Measurements from ENCODE around the gene CIPC.
A peak's percentile ranks its signal among the peaks of the same experiment; 100 is the strongest.

The CIPC gene

DNA sequence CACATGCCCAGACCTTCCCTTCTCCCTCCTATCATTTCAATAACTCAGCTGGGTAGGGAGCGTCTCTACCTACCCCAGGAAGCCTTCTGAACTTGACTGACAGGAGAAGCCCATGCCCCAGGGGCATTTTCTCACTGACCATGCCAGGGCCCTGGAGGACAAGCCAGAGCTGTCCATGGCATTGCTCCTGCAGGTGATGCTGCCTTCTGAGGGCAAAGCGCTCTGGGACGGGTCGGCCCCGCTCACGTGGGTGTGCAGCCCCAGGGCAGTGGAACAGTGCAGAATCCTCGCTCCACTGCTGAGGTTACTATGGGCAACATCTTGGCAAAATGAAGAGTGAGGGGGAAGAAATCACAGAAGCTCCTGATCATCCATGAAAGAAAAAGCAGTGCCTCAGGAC lies 28.5 kb upstream of the CIPC start:
- DNase-seq = no peak

DNA sequence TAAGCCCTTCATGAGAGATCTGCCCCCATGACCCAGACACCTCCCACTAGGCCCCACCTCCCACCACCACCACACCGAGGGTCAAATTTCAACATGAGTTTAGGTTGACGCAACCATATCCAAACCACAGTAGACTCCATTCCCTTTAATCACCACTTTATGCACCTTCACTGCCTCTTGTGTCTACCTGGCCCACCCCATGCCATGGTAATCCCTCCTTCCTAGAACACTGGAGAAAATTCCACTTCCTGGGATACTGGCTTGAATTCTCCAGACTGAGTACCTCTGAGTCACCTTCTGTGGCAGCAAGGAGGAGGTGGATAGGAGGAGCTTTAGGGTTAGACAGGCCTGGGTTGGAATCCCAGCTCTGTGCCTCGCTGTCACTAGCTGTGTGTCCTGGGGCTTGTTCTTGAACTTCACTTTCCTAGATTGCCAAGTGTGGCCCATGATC lies 26.1 kb upstream of the CIPC start:
- DNase-seq = no peak

DNA sequence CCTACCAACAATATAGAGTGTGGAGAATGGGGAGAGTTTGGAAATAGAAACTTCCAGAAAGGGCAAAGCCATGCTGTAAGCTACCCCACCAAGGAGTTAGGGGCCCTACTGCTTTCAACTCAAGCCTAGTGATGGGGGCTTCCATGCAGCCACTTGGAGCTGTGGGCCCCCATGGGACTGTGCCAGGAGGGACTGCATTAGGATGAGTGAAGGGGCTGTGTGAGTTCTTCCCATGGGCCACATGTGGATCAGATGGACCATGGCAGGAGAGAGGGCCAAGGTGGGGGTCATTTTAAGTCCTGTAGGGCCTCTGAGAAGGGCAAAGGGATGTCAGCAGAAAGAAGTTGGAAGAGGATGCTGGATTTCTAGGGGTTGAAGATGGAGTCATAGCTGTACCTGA lies 23.1 kb upstream of the CIPC start:
- no peak for DNase-seq

DNA sequence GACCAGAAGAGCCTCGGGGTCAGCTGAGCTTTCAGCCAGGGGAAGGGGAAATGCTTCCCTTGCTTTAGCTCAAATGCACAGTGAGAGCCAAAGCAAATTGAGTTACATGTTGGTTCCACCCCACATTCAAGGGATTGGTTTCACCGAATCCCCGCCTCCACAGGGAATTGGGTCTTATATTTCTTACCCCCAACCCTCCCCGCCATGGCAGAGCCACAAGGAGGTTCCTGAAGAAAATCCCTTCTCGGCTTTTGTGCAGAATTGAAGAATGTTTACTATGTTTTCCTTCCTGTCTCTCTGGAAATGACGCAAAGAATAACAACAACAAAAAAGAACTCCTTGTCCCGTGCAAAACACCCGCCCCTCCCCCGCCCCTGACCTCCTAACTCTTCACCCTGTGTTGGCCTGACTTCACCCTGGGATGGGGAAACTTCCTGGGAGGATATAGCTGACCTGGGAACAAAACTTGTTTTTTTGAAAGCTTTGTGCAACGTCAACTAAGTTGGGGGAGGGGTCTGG lies 21.9 kb upstream of the CIPC start:
- no peak for DNase-seq

DNA sequence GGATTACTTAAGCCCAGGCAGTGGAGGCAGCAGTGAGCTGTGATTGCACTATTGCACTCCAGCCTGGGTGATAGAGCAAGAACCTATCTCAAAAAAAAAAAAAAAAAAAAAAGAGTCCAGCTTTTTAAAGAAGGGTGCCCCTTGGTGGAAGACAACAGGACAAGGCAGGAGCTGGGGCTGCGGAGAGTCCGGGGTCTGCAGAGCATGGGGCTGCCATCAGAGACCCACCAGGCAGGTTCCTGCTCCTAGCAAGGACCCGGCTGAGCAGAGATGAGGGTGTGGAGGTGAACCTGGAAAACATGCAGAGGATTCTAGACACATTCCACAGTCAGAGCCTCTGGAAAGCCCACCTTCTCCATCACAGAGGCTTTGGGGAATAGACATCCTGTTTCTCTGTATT lies 21.0 kb upstream of the CIPC start:
- DNase-seq = no peak

DNA sequence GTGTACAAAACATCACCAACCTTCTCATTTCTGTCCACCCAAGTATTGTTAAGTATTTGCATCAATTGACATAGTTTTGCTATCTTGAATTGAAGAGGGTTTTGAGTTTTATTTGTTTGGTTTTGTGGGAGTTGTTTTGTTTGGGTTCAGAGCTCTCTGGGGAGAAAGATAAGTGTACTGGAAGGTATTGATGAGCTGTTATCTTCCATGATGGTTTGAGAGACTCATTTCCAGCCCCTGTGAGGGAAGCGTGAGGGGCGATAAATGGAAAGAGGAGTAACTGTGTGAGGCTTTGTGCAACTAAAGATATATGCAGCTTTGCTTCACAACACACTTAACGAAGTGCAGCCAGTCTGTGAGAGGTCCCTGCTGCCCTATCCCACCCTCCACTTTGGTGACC lies 15.7 kb upstream of the CIPC start:
- no peak for DNase-seq

DNA sequence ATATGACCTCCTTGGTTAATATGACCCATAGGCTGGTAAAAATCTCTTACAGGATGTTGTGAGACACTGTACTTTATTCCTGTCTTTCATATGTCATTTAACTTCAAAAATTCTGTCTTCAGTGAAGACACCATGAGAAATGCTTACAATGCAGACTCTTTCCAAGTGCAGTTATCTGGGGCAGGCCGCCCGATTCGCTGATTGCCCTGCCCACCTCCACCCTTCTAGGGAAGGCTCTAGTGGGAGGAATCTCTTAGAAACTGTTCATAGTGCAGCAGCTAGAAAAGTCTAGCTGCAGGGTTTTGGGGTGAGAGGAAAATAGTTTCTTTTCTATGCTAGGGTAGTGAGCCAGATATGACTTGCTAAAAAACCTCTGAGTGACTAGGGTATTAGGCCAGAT lies 15.0 kb upstream of the CIPC start:
- DNase-seq = peak in 22 of 56 donors; percentile 10 to 70 (median 26)

DNA sequence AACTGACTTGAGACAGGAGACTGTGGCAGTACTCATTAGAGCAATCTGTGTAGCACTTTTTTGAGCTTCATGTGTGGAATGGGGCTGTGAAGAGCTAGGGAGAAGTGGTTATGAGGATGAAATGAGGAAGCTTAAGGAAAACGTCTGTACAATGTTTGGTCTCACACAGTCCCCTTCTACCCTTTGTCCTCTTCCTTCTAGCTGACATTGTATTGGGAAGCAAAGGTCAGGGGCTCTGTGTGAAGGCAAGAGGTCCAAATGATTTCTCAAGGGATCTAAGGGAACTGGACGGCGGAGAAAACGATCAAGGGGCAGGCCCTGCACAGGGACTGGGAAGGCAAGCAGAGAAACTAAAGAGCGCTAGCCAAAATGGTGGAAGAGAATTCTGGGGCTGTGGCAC lies 13.1 kb upstream of the CIPC start:
- no peak for DNase-seq

DNA sequence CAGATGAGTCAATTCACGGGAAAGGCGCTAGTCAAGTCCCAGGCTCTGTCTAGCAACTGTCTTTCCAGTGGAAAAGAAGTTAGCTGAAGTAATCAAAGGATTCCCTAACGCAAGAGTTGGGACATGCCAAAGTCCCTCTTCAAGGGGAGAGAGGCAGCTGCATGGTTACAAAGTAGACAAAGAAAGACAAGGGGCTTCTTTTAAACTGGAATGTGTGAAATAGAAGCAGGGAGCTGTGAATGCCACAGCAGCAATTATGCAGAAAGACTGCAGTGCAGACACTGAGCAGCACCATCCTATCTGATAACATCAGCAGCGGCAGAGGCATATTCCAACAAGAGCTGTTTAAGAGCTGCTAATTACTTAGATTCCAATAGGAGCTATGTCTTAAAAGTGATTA lies 12.5 kb upstream of the CIPC start:
- DNase-seq = no peak

DNA sequence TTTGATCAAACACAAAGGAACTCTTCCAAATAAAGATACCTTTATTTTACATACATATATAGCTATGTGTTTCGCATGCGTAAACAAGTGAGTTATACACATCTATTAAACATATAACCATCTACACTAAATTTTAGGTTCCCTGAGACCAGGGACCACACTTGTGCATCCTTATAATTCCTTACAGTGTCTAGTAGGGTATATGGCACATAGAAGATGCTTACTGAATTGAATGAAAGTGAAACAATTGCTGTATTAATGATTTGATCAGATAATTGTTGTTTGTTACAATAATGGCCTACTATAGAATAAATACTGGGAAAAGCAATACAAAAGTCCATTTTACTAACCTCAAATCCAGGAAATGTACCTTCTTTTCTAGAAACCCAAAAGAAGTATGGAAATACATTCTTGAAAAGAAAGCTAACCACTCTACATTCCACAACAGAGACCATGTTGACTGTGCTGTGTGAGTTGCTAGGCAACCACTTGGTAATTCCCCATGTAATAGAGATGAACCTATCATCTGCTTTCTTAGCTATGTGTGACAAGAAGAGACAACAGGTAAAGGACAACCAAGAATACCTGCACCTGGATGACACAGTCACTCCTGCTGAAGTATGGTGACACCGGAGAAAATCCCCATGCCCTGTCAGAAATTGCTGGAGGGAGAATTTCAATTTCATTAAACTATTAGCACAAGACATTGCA lies 11.9 kb upstream of the CIPC start:
- no peak for DNase-seq

DNA sequence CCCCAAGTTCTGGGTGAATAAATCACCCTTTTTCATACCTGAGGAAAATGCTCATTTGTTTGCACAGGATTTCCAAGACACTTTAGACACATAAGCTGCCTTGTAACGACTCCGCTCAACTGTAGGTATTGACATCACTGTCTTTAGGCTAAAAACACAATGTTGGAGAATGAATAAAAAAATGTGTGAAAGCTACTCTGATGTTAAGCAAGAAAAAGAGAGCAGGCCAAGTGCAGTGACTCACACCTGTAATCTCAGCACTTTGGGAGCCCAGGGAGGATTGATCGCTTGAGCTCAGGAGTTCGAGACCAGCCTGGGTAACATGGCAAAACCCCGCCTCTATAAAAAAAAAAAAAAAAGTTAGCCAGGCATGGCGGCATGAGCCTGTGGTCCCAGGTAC lies 11.1 kb upstream of the CIPC start:
- DNase-seq = no peak

DNA sequence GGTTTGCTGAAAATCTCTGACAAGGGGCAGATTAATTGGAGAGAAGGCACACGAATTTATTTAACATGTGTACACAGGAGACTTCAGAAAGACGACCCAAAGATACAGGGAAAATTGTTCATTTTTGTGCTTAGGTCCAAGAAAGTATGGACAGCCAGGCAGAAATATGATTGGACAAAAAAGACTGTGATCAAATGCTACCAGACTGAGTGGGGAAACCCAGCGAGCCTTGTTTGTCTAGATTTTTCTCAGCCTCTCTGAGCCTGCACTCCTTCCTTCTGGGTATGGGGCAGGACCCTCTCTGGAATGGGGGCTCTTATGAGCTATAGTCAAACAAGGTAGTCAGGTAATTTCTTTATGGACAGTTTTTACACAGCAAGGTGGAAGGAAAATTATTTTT lies 10.4 kb upstream of the CIPC start:
- DNase-seq = no peak

DNA sequence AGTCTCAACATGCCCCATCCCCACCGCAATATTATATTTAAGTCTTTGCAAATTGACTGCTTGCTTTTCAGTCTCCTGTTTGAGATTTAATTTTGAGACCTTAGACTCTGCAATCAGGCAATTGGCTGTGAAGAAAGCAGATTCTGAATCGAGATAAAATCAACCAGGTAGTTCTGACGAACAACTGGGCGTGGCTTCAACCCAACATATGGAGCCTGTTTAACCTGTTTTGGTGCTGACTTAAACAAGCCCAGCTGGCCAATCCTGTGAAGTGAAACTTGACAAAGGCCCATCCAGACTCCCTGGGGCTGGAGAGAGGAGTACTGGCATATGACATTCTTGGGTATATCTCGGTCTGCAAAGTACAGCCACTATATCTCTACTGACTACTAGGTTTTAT lies 9.8 kb upstream of the CIPC start:
- DNase-seq = no peak

DNA sequence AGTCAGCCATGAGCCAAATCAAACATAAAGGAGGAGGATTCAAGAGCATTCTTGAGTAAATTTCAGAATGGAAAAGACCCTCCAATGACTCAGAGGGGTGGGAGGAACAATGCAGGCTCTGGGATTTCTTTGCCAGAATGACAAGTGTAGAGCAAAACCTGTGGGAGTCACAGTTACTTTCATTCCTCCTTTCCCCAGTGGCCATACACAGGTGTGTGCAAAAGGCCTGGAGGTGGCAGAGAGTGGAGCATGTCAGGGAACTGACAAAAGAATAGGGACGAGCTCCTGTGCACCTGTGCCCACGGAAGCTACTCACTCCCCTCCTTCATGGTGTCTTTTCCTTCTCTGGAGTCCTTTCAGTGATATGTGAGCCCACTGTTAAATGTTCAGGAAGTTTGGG lies 9.4 kb upstream of the CIPC start:
- DNase-seq = no peak

DNA sequence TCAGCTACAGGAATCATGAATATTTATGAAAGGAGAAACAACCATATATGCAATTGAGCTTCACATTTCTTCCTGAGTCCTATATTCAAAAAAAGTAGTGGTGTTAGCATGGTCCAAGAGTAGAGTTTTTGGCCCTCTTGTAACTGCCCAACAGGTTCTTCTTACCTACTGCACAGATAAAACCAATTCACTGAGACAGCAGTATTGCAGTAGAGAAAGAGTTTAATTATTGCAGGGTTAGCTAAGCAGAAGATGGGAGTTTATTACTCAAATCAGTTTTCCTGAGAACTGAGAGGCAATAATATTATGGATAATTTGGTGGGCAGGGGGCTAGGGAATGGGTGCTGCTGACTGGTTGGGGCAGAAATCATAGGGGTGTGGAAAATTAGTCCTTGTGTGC lies 6.5 kb upstream of the CIPC start:
- no peak for DNase-seq

DNA sequence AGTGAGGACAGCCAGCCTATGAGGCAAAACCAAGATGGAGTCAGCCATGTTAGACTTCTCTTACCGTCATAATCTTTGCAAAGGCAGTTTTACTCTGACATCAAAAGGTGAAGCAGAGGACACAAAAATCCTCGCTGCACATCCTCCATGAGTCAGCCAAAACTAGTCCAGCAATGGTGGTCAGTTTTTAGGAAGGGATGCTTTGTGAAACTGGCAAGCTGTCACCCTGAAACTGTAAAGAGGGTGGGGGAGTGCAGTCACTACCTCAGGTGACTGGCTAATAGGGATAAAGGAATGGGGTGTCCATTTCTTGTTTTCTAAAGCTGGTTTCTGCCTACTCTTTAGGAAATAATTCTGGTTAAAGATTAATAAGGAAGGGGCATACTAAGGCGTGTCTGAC lies 5.4 kb upstream of the CIPC start:
- DNase-seq = no peak

DNA sequence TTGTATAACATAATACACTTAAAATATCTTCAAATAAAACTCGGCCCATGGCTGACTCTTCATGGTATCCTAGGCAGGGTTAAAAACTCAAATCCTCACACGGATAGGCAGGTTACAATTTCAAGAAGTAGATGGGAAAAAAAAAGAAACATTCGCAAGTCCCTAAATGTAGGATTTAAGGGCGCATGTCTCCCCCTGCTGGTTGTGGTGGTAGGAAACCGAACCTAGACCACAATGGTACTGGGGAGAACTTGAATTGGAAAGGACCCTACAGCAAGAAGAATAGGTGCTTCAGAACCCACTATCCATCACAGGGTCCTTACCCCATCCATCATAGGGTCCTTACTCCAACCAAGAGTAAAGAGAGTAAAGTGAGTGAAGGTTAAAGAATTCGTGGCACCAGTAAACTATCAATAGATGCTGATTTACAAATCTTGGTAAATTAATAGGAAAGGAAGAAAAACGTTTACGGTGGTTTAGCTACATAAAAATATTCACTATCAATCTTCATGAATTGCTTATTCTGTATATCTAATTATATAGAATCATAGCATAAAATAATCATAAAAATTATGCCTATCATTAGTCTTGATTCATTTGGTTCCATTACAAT lies 3.3 kb upstream of the CIPC start:
- DNase-seq = peak in 44 of 56 donors; percentile 3 to 88 (median 40)

DNA sequence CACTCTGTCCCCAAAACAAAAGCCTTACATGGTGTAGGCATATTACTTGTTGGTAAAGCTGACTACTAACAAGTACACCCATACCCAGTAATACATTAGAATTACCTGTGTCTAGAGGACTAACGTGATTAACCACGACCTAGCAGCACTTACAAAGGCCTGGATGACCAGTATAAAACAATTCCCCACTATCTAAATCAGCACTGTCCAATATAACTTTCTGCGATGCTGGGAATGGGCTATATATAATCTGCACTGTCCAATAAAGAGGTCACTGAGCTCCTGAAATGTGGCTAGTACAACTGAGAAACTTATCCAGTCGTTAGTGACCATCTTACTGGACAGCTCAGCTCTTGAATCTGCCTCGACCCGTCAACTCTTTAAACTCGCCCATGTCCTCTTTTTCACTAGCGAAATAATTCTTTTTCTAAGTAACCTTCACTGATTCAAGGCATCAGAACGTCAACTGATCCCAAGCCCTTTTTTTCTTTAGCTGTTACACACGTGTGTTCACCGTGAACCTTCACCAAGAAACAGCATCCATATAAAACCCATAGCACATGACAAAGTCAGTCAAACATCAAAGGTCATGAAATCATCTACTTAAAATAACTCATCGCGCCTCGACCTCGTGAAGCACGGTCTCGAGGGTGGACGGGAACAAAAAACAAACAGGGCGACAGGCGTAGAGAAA lies 905 bp upstream of the CIPC start:
- peak in 1 of 56 donors; percentile 57 for DNase-seq

DNA sequence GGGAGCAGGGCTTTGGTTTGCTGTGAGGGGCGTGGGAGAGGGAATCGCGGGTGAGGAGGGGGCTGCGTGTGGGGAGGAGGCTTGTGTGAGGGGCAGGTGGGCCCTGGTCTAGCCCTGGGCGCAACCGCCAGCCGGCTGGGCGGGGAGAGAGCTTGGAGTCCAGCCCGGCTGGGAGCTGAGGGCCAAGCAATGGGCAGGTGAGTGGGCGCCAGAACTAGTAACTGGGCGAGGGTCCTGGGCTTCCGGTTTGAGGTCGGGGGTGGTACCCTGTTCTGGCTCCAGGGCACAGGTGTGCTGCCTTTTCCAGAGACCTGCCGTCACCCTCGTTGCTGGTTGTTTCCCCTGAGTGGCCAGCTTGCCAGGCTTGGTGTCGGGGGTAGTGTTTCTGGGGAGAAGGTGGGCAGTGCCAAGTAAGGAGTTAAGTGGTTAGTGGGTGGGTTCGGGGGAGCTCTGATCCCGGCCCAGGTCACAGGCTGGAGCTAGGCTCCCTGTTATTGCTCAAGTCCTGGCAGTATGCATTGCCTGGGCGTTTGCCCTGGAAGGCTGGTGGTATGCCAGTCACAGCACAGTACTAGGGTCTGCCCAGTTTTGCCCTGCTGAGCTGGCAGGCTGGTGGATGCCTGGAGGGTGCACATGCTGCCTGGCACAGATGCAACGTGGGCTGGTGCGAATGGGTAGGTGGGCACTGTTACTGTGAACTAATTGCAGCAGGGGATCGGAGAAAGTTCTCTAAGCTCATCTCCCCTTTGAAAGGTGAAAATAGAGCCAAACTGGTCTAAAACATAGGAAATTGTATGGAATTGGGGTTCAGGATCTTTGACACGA lies 683 bp downstream of the CIPC start:
- DNase-seq = peak in 54 of 56 donors; percentile 34 to 86 (median 69)

DNA sequence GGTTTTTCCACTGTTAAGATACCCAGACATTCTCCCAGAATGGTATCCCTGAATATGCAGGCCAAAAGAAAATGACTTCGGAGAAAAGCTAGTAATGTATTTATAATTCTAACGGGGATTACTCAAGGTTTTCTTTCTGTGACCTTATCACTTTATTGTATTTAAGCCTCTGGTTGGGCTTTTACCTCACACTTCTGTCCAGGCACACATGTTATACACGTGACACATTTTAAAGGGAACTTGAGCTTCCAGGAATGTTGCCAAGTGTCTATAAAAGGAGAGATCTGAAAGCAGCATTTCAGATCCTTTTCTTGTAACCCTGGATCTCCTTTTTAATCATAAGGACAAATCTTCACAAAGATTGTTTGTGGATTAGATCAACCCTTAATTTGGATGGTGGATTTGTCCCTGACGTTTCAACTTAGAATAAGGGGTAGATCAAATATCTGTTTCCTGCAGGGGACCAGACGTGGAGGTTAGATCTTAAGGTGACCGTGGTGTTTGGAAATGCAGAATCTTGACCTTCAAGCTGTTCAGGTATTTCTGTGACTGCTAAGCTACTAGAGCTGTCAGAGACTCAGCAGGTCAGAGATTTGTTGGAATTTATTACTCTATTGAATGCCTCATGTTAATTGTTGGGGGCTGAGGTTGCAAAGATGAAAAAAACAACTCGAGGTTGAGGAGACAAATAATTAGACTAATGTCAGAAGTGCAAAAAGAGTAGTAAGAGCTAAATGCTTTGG lies 1.5 kb downstream of the CIPC start:
- peak in 2 of 56 donors; percentile 2 to 16 for DNase-seq

DNA sequence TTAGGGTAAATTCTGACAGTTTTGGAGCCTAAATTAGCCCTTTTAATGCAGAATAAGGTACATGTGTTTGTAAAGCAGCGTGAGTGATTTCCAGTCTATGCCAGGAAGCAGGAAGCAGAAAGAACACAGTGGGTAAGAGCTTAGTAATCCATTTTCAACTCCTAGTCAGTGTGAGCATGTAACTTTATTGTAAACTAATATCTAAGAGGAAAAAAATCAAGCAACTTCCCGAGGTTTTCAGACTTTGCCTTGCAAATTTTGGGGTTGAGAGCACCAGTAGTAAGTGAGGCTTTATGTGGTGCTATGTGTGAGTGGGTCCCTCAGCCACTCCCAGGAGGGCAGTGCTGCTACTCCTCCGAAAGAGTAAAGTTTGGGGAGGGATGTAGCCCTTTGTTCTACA lies 2.9 kb downstream of the CIPC start:
- DNase-seq = no peak

Data from nucleus accumbens (tissue), 56 donors.